ACHN (cell line): Measurements from ENCODE around the gene TSSC4.

Source experiments
- DNase-seq: peaks from one replicate; pipeline ENCODE4 v3.0.0-alpha.2; 2015
- in situ Hi-C: cut with HindIII; loops from 2 replicates; pipeline ENCODE4 v1.10.0; 2017; ENCODE audit warnings: low sequenced_read_pairs, low pct_ligation_motif_present, low pct_unique_long_range_greater_than_20kb

Gene TSSC4

GRCh38 chr11:2393941-2394817 is 6.4 kb upstream of the TSSC4 start:
- DNase-seq: no peak
- in situ Hi-C loops: no loop called here

- no peak for DNase-seq
- in situ Hi-C loops: no loop called here
These were observed 5.8 kb upstream of the TSSC4 start for GRCh38 chr11:2394818-2395105.

- in situ Hi-C loops: no loop called here
- no peak for DNase-seq
These were observed 5.3 kb upstream of the TSSC4 start for GRCh38 chr11:2395211-2395730.

GRCh38 chr11:2395856-2396255 is 4.7 kb upstream of the TSSC4 start:
- in situ Hi-C loops: no loop called here

GRCh38 chr11:2396471-2396870 is 4.1 kb upstream of the TSSC4 start:
- in situ Hi-C loops: no loop called here
- no peak for DNase-seq

More at GRCh38 chr11:2395856-2396255, 4.7 kb upstream of the TSSC4 start:
- no peak for DNase-seq

GRCh38 chr11:2397005-2397404 is 3.5 kb upstream of the TSSC4 start:
- no peak for DNase-seq
- in situ Hi-C loops: no loop called here

GRCh38 chr11:2398664-2399355 is 1.7 kb upstream of the TSSC4 start:
- in situ Hi-C loops: no loop called here

GRCh38 chr11:2399488-2400068 is 972 bp upstream of the TSSC4 start:
- in situ Hi-C loops: no loop called here
- peak; percentile 44 for DNase-seq

More at GRCh38 chr11:2398664-2399355, 1.7 kb upstream of the TSSC4 start:
- DNase-seq: no peak

GRCh38 chr11:2400762-2401435 is 349 bp downstream of the TSSC4 start:
- no peak for DNase-seq
- in situ Hi-C loops: no loop called here

- in situ Hi-C loops: no loop called here
- peak; percentile 24 for DNase-seq
These were observed 960 bp downstream of the TSSC4 start for GRCh38 chr11:2401436-2401984.

GRCh38 chr11:2402106-2402505 is 1.6 kb downstream of the TSSC4 start:
- no peak for DNase-seq
- in situ Hi-C loops: no loop called here

- DNase-seq: no peak
- in situ Hi-C loops: no loop called here
These were observed 2.5 kb downstream of the TSSC4 start for GRCh38 chr11:2402890-2403645.

GRCh38 chr11:2404735-2405196 is 4.2 kb downstream of the TSSC4 start:
- DNase-seq: no peak
- in situ Hi-C loops: no loop called here

- in situ Hi-C loops: no loop called here
- no peak for DNase-seq
These were observed 5.9 kb downstream of the TSSC4 start for GRCh38 chr11:2406451-2406850.

GRCh38 chr11:2406878-2407410 is 6.4 kb downstream of the TSSC4 start:
- in situ Hi-C loops: no loop called here
- DNase-seq: no peak

GRCh38 chr11:2408671-2409070 is 8.1 kb downstream of the TSSC4 start:
- in situ Hi-C loops: no loop called here
- no peak for DNase-seq

- DNase-seq: no peak
- in situ Hi-C loops: no loop called here
These were observed 8.6 kb downstream of the TSSC4 start for GRCh38 chr11:2409126-2409525.
